ENCODE results near the gene PPP2R5C.

PPP2R5C gene

DNA sequence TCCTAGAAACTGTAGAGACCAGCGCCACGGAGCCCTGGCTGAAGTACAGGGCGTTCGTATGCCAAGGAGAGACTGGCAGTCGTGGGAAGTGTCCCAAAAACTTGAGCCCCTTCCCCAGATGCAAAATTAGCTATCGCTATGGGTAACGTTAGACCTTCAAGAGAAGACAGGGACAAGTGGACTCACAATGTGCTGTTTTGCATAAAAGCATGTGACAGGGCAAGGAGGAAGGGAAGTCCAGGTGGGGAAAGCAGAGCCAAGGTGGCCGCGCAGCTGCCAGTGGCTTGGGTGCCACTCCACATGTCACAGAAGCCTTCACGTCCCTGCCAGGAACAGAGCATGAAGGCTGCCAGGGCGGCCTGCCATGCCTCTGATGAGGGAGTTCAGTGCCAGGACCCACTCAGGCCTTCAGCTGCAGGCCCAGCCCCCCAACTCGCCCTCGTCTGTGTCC lies 141.6 kb downstream of the PPP2R5C start:
- no peak overlapping the region for H3K27ac ChIP-seq (ENCODE audit: low read depth, low read length)
- H3K36me3 ChIP-seq (ENCODE audit: control insufficient read depth in 1 of 2, insufficient read depth in 2 of 2, low read length in 2 of 2): peaks cover 67 to 98% of the 10 kb centered on the region in 2 donors
- H3K9me3 ChIP-seq (ENCODE audit: control insufficient read depth in 1 of 2, low read length in 2 of 2): no peaks in the 10 kb centered on the region
- H3K4me1 ChIP-seq (ENCODE audit: control insufficient read depth in 1 of 2, insufficient read depth in 2 of 2, low read length in 2 of 2): no peaks in the 10 kb centered on the region
- H3K9ac ChIP-seq (ENCODE audit: low read depth in 1 of 2, low read length in 2 of 2): no peak overlapping the region
- no peak overlapping the region for H3K4me3 ChIP-seq (ENCODE audit: low read depth in 1 of 2, low read length in 2 of 2)
- H3K27me3 ChIP-seq (ENCODE audit: control insufficient read depth in 1 of 2, insufficient read depth in 2 of 2, low read length in 2 of 2): no peaks in the 10 kb centered on the region

DNA sequence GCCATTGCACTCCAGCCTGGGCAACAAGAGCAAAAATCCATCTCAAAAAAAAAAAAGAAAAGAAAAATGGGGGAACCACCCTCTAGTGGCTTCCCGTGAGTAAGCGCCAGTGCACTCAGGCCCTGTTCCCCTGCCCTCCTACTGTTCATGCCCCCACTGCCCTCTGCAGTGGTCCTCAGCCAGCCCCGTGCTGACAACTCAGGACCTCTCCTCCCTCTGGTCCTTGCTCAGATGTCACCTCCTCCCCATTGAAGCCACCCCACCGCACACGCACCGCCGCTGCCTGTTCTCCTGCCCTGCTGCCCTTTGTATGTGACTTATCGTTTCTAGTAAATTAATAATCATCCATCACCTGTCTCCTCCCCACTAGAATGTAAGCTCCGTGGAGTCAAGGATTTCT lies 144.1 kb downstream of the PPP2R5C start:
- H3K27me3 ChIP-seq (ENCODE audit: control insufficient read depth in 1 of 2, insufficient read depth in 2 of 2, low read length in 2 of 2): no peaks in the 10 kb centered on the region
- no peaks in the 10 kb centered on the region for H3K9me3 ChIP-seq (ENCODE audit: control insufficient read depth in 1 of 2, low read length in 2 of 2)
- H3K4me1 ChIP-seq (ENCODE audit: control insufficient read depth in 1 of 2, insufficient read depth in 2 of 2, low read length in 2 of 2): no peaks in the 10 kb centered on the region
- no peak overlapping the region for H3K9ac ChIP-seq (ENCODE audit: low read depth in 1 of 2, low read length in 2 of 2)
- H3K27ac ChIP-seq (ENCODE audit: low read depth, low read length): no peak overlapping the region
- H3K4me3 ChIP-seq (ENCODE audit: low read depth in 1 of 2, low read length in 2 of 2): no peak overlapping the region
- peaks cover 66 to 95% of the 10 kb centered on the region in 2 donors for H3K36me3 ChIP-seq (ENCODE audit: control insufficient read depth in 1 of 2, insufficient read depth in 2 of 2, low read length in 2 of 2)

DNA sequence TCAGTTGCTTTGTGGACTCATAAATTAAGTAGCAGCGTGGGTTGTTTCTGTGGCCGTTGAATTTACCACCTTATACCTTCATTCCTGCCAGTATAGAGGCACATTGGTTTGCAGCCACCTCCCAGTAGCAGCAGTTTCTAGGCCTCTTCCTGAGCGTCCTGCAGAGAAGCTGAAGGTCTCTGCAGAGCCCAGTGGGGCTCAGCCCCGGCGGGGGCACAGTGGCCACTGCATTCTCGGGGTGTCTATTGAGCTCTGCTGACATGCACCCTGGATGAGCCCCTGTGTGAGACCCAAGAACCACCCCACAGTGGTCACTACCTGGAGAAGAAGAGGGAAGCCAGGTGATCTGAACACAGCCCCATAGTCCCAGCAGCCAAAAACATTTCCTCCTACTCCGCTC lies 145.1 kb downstream of the PPP2R5C start:
- Histone ChIP-seq H3K9ac (ENCODE audit: low read depth in 1 of 2, low read length in 2 of 2) (no peak overlapping the region), H3K27me3 (ENCODE audit: control insufficient read depth in 1 of 2, insufficient read depth in 2 of 2, low read length in 2 of 2) (no peaks in the 10 kb centered on the region), H3K4me1 (ENCODE audit: control insufficient read depth in 1 of 2, insufficient read depth in 2 of 2, low read length in 2 of 2) (no peaks in the 10 kb centered on the region), H3K27ac (ENCODE audit: low read depth, low read length) (no peak overlapping the region), H3K36me3 (ENCODE audit: control insufficient read depth in 1 of 2, insufficient read depth in 2 of 2, low read length in 2 of 2) (peaks cover 60 to 84% of the 10 kb centered on the region in 2 donors), H3K4me3 (ENCODE audit: low read depth in 1 of 2, low read length in 2 of 2) (no peak overlapping the region), H3K9me3 (ENCODE audit: control insufficient read depth in 1 of 2, low read length in 2 of 2) (no peaks in the 10 kb centered on the region)

DNA sequence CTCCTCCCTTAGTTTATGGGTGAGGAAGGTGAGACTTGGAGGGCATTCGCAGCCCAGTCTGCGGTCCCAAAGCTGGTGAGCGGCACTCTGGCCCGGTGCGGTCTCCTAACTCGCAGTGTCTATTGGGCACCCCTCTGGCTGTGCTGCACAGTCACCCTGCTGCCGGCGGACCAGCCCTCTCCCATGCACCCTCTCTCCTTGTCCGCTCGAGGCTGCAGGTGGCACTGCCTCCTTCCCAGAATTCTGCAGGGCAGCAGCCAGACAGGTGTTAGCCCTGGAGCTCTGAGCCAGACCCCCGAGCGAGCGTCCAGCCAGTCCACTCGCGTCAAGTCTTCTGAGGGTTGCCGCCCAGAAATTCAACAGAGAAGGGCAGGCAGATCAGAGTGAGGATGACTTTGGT lies 146.1 kb downstream of the PPP2R5C start:
- Histone ChIP-seq H3K36me3 (ENCODE audit: control insufficient read depth in 1 of 2, insufficient read depth in 2 of 2, low read length in 2 of 2) (peaks cover 50 to 81% of the 10 kb centered on the region in 2 donors), H3K4me3 (ENCODE audit: low read depth in 1 of 2, low read length in 2 of 2) (no peak overlapping the region), H3K9ac (ENCODE audit: low read depth in 1 of 2, low read length in 2 of 2) (no peak overlapping the region), H3K4me1 (ENCODE audit: control insufficient read depth in 1 of 2, insufficient read depth in 2 of 2, low read length in 2 of 2) (no peaks in the 10 kb centered on the region), H3K27ac (ENCODE audit: low read depth, low read length) (no peak overlapping the region), H3K9me3 (ENCODE audit: control insufficient read depth in 1 of 2, low read length in 2 of 2) (no peaks in the 10 kb centered on the region), H3K27me3 (ENCODE audit: control insufficient read depth in 1 of 2, insufficient read depth in 2 of 2, low read length in 2 of 2) (no peaks in the 10 kb centered on the region)

DNA sequence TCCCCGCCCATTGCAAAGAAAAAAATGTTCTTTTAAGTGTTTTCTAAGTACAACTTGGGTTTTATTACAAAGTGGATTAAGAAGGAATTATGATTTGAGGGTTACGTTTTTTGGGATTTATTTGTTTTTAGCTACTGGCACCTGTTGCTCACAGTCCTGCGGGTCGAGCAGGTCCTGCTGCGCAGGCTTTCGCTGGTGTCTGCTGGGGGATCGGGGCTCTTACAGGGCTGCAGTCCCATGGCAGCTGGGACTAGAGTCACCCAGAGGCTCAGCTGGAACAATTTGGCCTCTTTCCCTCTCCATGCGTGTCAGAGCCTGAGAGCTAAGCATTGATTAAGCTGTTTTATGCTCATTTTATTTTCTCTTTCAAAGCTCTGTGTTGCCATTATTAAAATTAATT lies 147.3 kb downstream of the PPP2R5C start:
- peaks cover 44 to 80% of the 10 kb centered on the region in 2 donors for H3K36me3 ChIP-seq (ENCODE audit: control insufficient read depth in 1 of 2, insufficient read depth in 2 of 2, low read length in 2 of 2)

DNA sequence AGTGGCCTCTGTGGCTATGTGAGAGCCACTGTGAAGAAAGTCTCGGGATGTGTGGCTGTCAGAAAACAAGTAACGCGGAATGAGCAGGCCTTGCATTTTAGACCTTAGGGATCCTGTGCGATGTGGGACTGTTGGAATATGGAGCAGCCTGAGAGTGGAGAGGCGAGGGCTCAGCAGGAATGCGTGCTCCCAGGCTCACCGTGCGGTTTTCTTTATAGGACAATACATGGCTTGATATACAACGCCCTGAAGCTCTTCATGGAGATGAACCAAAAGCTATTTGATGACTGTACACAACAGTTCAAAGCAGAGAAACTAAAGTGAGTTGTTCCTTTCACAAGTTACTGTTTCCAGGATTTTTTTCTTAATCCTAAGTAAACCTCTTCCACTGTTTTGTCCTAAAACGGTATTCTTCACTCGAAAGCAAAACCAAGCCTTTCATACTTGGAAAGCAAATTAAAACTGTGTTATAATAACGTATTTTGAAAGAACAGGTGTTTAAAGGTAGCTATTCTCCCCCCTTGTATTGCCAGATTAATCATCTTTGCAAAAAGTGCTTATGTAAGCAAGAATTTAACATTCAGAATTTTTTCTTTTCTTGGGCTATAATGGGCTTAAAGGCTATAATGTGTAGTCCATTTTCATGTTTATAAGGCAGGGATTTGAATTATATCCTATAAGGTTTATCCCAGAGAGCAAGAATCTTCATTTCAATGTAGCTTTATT lies 148.0 kb downstream of the PPP2R5C start:
- Histone ChIP-seq H3K4me1 (ENCODE audit: control insufficient read depth in 1 of 2, insufficient read depth in 2 of 2, low read length in 2 of 2) (no peaks in the 10 kb centered on the region), H3K9ac (ENCODE audit: low read depth in 1 of 2, low read length in 2 of 2) (no peak overlapping the region), H3K27me3 (ENCODE audit: control insufficient read depth in 1 of 2, insufficient read depth in 2 of 2, low read length in 2 of 2) (no peaks in the 10 kb centered on the region), H3K27ac (ENCODE audit: low read depth, low read length) (no peak overlapping the region), H3K4me3 (ENCODE audit: low read depth in 1 of 2, low read length in 2 of 2) (no peak overlapping the region), H3K9me3 (ENCODE audit: control insufficient read depth in 1 of 2, low read length in 2 of 2) (no peaks in the 10 kb centered on the region), H3K36me3 (ENCODE audit: control insufficient read depth in 1 of 2, insufficient read depth in 2 of 2, low read length in 2 of 2) (peaks cover 41 to 81% of the 10 kb centered on the region in 2 donors)

More for the DNA sequence above, 147.3 kb downstream of the PPP2R5C start:
- Histone ChIP-seq H3K4me1 (ENCODE audit: control insufficient read depth in 1 of 2, insufficient read depth in 2 of 2, low read length in 2 of 2) (no peaks in the 10 kb centered on the region), H3K9ac (ENCODE audit: low read depth in 1 of 2, low read length in 2 of 2) (no peak overlapping the region), H3K9me3 (ENCODE audit: control insufficient read depth in 1 of 2, low read length in 2 of 2) (no peaks in the 10 kb centered on the region), H3K27ac (ENCODE audit: low read depth, low read length) (no peak overlapping the region), H3K4me3 (ENCODE audit: low read depth in 1 of 2, low read length in 2 of 2) (no peak overlapping the region), H3K27me3 (ENCODE audit: control insufficient read depth in 1 of 2, insufficient read depth in 2 of 2, low read length in 2 of 2) (no peaks in the 10 kb centered on the region)

DNA sequence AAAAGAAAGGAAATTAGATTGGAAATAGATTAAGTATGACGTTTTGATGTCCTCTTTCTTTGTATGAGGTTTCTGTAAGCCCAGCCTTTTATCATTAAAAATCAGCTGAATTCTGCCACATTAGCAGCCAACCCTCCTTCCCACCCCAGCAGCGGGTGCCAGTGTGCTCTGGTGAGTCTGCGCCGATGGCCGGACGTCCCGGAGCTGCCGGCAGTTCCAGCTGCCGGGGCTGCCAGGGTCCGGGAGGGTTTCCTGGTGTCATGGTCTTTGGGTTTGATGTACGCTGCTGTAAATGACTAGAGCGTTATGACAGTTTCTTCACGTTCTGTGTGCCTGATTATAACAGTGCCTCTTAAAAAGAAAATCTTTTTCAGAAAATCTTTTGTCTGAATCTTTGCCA lies 151.3 kb downstream of the PPP2R5C start:
- no peaks in the 10 kb centered on the region for H3K27me3 ChIP-seq (ENCODE audit: control insufficient read depth in 1 of 2, insufficient read depth in 2 of 2, low read length in 2 of 2)
- no peak overlapping the region for H3K9ac ChIP-seq (ENCODE audit: low read depth in 1 of 2, low read length in 2 of 2)
- H3K4me1 ChIP-seq (ENCODE audit: control insufficient read depth in 1 of 2, insufficient read depth in 2 of 2, low read length in 2 of 2): no peaks in the 10 kb centered on the region
- H3K27ac ChIP-seq (ENCODE audit: low read depth, low read length): no peak overlapping the region
- no peaks in the 10 kb centered on the region for H3K9me3 ChIP-seq (ENCODE audit: control insufficient read depth in 1 of 2, low read length in 2 of 2)
- H3K36me3 ChIP-seq (ENCODE audit: control insufficient read depth in 1 of 2, insufficient read depth in 2 of 2, low read length in 2 of 2): peaks cover 26 to 78% of the 10 kb centered on the region in 2 donors
- no peak overlapping the region for H3K4me3 ChIP-seq (ENCODE audit: low read depth in 1 of 2, low read length in 2 of 2)

DNA sequence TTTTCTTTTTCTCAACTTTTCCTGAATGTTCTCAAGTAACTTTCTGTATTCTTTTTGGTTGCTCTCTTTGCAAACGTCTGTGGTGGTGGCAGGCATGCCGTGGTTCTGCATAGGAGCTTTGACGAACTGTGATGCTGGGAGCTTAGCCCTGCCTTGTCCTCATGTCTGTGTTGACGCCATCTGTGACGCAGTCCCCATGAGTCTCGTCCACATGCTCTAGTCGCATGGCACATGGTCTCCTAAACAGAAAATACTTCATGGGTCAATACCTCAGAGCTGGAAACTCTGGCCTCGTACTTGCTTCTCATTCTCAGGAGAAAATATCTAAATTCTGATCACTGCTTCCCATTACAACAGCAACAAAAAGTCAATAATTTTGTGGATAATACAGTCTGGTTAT lies 152.6 kb downstream of the PPP2R5C start:
- Histone ChIP-seq H3K9ac (ENCODE audit: low read depth in 1 of 2, low read length in 2 of 2) (no peak overlapping the region), H3K9me3 (ENCODE audit: control insufficient read depth in 1 of 2, low read length in 2 of 2) (no peaks in the 10 kb centered on the region), H3K4me3 (ENCODE audit: low read depth in 1 of 2, low read length in 2 of 2) (no peak overlapping the region), H3K27me3 (ENCODE audit: control insufficient read depth in 1 of 2, insufficient read depth in 2 of 2, low read length in 2 of 2) (no peaks in the 10 kb centered on the region), H3K27ac (ENCODE audit: low read depth, low read length) (no peak overlapping the region), H3K4me1 (ENCODE audit: control insufficient read depth in 1 of 2, insufficient read depth in 2 of 2, low read length in 2 of 2) (no peaks in the 10 kb centered on the region), H3K36me3 (ENCODE audit: control insufficient read depth in 1 of 2, insufficient read depth in 2 of 2, low read length in 2 of 2) (peaks cover 19 to 74% of the 10 kb centered on the region in 2 donors)

DNA sequence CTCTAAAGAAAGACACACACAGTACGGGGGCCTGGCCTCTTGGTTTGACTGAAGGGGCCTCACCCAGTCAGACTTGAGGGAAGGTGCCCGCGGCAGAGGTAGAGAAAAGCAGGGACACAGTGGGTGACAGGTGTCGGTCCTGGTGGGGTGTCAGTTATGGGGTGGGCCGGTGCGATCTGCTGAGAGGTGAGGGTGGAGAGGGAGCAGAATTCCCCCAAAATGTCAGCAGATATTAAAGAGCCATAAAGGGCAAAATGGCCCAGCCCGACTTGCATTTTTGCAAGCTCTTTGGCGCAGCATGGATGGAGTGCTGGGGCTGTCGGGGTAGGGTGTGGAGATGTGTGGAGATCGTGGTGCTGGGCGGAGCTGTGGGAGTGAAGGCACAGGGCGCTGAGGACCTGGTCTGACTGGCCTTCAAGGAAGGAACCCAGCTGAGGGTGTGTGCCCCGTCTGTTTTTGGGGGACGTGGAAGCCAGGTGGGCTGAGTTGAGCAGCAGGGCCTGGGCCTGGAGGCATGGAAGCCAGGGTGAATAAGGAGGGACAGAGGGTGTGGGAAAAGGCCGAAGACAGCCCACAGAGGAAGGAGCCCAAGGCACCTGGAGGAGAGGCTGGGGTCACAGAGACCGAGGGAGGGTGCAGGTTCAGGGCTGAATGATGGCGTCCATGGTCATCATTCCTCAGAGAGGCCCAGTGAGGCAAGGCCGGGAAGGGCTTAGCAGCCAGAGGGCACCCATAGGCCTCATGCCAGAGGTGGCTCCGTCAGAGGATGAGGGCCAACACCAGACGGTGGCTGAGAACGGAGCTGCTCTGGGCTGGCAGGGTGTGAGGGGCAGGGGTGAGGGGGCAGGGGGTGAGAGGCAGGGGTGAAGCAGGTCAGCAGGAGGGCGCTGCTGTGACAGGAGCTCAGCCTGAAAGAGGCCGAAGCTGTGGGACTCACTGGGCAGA lies 154.6 kb downstream of the PPP2R5C start:
- Histone ChIP-seq H3K4me3 (ENCODE audit: low read depth in 1 of 2, low read length in 2 of 2) (no peak overlapping the region), H3K27ac (ENCODE audit: low read depth, low read length) (no peak overlapping the region), H3K9me3 (ENCODE audit: control insufficient read depth in 1 of 2, low read length in 2 of 2) (no peaks in the 10 kb centered on the region), H3K27me3 (ENCODE audit: control insufficient read depth in 1 of 2, insufficient read depth in 2 of 2, low read length in 2 of 2) (no peaks in the 10 kb centered on the region), H3K36me3 (ENCODE audit: control insufficient read depth in 1 of 2, insufficient read depth in 2 of 2, low read length in 2 of 2) (peaks cover 8 to 61% of the 10 kb centered on the region in 2 donors), H3K4me1 (ENCODE audit: control insufficient read depth in 1 of 2, insufficient read depth in 2 of 2, low read length in 2 of 2) (no peaks in the 10 kb centered on the region), H3K9ac (ENCODE audit: low read depth in 1 of 2, low read length in 2 of 2) (no peak overlapping the region)

DNA sequence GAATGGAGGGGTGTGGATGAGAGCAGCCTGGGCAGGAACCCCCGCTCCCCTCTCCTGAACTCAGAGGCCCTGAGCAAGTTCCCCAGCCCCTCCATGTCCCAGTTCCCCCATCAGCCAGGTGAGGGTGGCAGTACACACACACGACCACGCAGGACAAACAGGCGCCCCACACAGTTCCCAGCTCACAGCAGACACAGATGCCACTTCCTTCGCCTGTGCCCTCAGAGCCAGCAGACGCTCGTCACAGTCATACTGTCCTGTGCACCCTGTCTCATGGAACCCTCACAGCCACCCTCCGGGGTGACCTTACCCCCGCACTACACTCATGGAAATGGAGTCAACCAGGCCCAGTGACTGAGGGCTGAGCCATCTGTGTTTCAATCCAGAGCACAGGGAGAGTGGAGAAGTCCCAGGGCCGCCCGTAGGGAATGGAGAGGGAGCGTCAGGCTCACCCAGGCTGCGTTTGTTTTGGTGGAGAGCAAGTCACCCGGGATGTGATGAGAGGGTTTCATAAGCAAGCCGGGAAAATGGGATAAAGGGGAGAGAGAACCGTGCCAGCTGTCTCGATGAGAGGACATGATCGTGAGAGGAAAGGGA lies 155.4 kb downstream of the PPP2R5C start:
- H3K36me3 ChIP-seq (ENCODE audit: control insufficient read depth in 1 of 2, insufficient read depth in 2 of 2, low read length in 2 of 2): peaks cover 8 to 63% of the 10 kb centered on the region in 2 donors
- no peak overlapping the region for H3K4me3 ChIP-seq (ENCODE audit: low read depth in 1 of 2, low read length in 2 of 2)
- H3K9ac ChIP-seq (ENCODE audit: low read depth in 1 of 2, low read length in 2 of 2): no peak overlapping the region
- H3K27ac ChIP-seq (ENCODE audit: low read depth, low read length): no peak overlapping the region
- no peaks in the 10 kb centered on the region for H3K27me3 ChIP-seq (ENCODE audit: control insufficient read depth in 1 of 2, insufficient read depth in 2 of 2, low read length in 2 of 2)
- H3K9me3 ChIP-seq (ENCODE audit: control insufficient read depth in 1 of 2, low read length in 2 of 2): no peaks in the 10 kb centered on the region
- H3K4me1 ChIP-seq (ENCODE audit: control insufficient read depth in 1 of 2, insufficient read depth in 2 of 2, low read length in 2 of 2): no peaks in the 10 kb centered on the region

Measured in duodenal mucosa (tissue), 2 donors.